WTC11 (cell line): Measurements from ENCODE around the gene KSR2. TPM values are rescaled to one million over a fixed set of nuclear protein-coding genes. Genes with fewer than 3 reads are reported as not detected.
"Not testable (repeated sequence)": the region's sequence is repeated elsewhere in the genome, so short reads cannot be mapped to it uniquely, and the experiment has no call there.

ENCODE experiments used
- ATAC-seq: fragments of 200-7000 bp; cut with Tn5 transposase; 2 replicates; pipeline ENCODE4 v1.10.0; 2021; ENCODE audit warnings: mild to moderate bottlenecking, moderate library complexity
- CTCF ChIA-PET: fragments of 300-600 bp; sonication (Branson Sonifier 250); formaldehyde crosslinking; loops from one replicate; lab custom pipeline; 2021; ENCODE audit warnings: antibody characterized with exemption; lab: Charles Lee
- POLR2A ChIA-PET: fragments of 350-600 bp; sonication (Branson Sonifier 250); formaldehyde crosslinking; loops from one replicate; lab custom pipeline; 2021; ENCODE audit warnings: antibody characterized with exemption; lab: Charles Lee
- DNase-seq: peaks from one replicate; pipeline ENCODE4 v3.0.0; 2021; ENCODE audit warnings: low spot score
- H3K27ac Mint-ChIP-seq: 2 replicates; pipeline ENCODE4 v1.8.0; 2021; ENCODE audit warnings: mixed read lengths
- H3K27me3 Mint-ChIP-seq: 2 replicates; pipeline ENCODE4 v1.8.0; 2021; ENCODE audit warnings: low read depth, mild to moderate bottlenecking, moderate library complexity, mixed read lengths
- H3K36me3 Mint-ChIP-seq: 2 replicates; pipeline ENCODE4 v1.8.0; 2021; ENCODE audit warnings: mixed read lengths
- H3K4me1 Mint-ChIP-seq: 2 replicates; pipeline ENCODE4 v1.8.0; 2022; ENCODE audit warnings: mixed read lengths
- H3K4me3 Mint-ChIP-seq: 2 replicates; pipeline ENCODE4 v1.8.0; 2021; ENCODE audit warnings: mild to moderate bottlenecking, moderate library complexity, mixed read lengths
- H3K9me3 Mint-ChIP-seq: 2 replicates; pipeline ENCODE4 v1.8.0; 2021; ENCODE audit warnings: mixed read lengths
- AR ChIP-seq: fragments of 250-450 bp; sonication (Bioruptor Pico); IDR thresholded peaks from 2 replicates; pipeline ENCODE4 v1.9.0; 2021; ENCODE audit warnings: mild to moderate bottlenecking
- E2F4 ChIP-seq: sonication (generic); formaldehyde crosslinking; IDR thresholded peaks from 2 replicates; pipeline ENCODE4 v1.8.1; 2022; ENCODE audit warnings: low read depth, mild to moderate bottlenecking, moderate library complexity, missing genetic modification reagents, borderline replicate concordance
- HMGA2 ChIP-seq: fragments of 250-450 bp; sonication (Bioruptor Pico); IDR thresholded peaks from 2 replicates; pipeline ENCODE4 v1.4.0; 2021; ENCODE audit warnings: mild to moderate bottlenecking, moderate library complexity
- NR2C2 ChIP-seq: sonication (generic); formaldehyde crosslinking; IDR thresholded peaks from 2 replicates; pipeline ENCODE4 v1.8.0; 2022; ENCODE audit warnings: mild to moderate bottlenecking, missing genetic modification reagents
- RELA ChIP-seq: sonication (generic); formaldehyde crosslinking; IDR thresholded peaks from 2 replicates; pipeline ENCODE4 v1.8.1; 2022; ENCODE audit warnings: missing genetic modification reagents, mild to moderate bottlenecking, borderline replicate concordance
- ZNF425 ChIP-seq: fragments of 250-450 bp; sonication (Bioruptor Pico); conservative IDR thresholded peaks from 2 replicates; pipeline ENCODE4 v1.9.0; 2021; ENCODE audit warnings: mild to moderate bottlenecking
- ZNF512 ChIP-seq: sonication (generic); formaldehyde crosslinking; IDR thresholded peaks from 2 replicates; pipeline ENCODE4 v1.8.1; 2022; ENCODE audit warnings: missing genetic modification reagents, borderline replicate concordance
- total RNA-seq: library from RNA; stranded (reverse); gene quantifications from 3 replicates; pipeline ENCODE4 v1.2.3, GENCODE V29; 2021
- TF ChIP-seq, protein P1 (sequence below): sonication (generic); formaldehyde crosslinking; IDR thresholded peaks from 2 replicates; pipeline ENCODE4 v1.8.0; 2022; ENCODE audit warnings: missing genetic modification reagents
- TF ChIP-seq, protein P2 (sequence below): sonication (generic); formaldehyde crosslinking; IDR thresholded peaks from 2 replicates; pipeline ENCODE4 v1.8.1; 2022; ENCODE audit warnings: mild to moderate bottlenecking, moderate library complexity, missing genetic modification reagents
- TF ChIP-seq, protein P3 (sequence below): fragments of 250-450 bp; sonication (Bioruptor Pico); IDR thresholded peaks from 2 replicates; pipeline ENCODE4 v1.8.0; 2021; ENCODE audit warnings: mild to moderate bottlenecking
- TF ChIP-seq, protein P4 (sequence below): sonication (generic); formaldehyde crosslinking; IDR thresholded peaks from 2 replicates; pipeline ENCODE4 v1.8.0; 2022; ENCODE audit warnings: mild to moderate bottlenecking, missing genetic modification reagents

Gene KSR2
- total RNA-seq, 1 experiment from 2014 or later = 2.4 TPM

DNA sequence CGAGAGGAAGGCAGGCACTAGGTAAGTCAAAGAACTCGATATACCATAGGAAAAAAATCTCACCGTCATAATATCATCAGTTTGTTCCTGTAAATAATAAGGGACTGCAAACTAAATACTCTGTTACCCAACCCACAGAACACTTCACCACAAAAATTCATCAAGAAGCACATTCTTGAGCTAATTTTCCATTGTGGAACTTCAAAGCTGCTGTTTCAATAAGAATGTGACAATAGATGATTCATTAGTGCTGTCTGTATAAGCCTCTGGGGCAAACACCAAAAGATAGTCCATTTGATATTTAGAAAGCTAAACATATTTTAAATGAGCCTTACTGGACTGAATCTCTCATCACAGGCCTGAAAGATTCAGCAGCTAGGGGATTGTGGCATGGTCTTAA lies 219.4 kb downstream of the KSR2 start (continued):
- TF ChIP-seq, protein P1, sequence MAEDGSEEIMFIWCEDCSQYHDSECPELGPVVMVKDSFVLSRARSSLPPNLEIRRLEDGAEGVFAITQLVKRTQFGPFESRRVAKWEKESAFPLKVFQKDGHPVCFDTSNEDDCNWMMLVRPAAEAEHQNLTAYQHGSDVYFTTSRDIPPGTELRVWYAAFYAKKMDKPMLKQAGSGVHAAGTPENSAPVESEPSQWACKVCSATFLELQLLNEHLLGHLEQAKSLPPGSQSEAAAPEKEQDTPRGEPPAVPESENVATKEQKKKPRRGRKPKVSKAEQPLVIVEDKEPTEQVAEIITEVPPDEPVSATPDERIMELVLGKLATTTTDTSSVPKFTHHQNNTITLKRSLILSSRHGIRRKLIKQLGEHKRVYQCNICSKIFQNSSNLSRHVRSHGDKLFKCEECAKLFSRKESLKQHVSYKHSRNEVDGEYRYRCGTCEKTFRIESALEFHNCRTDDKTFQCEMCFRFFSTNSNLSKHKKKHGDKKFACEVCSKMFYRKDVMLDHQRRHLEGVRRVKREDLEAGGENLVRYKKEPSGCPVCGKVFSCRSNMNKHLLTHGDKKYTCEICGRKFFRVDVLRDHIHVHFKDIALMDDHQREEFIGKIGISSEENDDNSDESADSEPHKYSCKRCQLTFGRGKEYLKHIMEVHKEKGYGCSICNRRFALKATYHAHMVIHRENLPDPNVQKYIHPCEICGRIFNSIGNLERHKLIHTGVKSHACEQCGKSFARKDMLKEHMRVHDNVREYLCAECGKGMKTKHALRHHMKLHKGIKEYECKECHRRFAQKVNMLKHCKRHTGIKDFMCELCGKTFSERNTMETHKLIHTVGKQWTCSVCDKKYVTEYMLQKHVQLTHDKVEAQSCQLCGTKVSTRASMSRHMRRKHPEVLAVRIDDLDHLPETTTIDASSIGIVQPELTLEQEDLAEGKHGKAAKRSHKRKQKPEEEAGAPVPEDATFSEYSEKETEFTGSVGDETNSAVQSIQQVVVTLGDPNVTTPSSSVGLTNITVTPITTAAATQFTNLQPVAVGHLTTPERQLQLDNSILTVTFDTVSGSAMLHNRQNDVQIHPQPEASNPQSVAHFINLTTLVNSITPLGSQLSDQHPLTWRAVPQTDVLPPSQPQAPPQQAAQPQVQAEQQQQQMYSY (CRISPR knock-in tag) = no peak
- TF ChIP-seq ZNF512 (no peak), NR2C2 (CRISPR knock-in tag) (no peak)

- ATAC-seq, H3K4me1 Mint-ChIP-seq, DNase-seq, H3K36me3 Mint-ChIP-seq, H3K4me3 Mint-ChIP-seq, POLR2A ChIA-PET, H3K27me3 Mint-ChIP-seq, H3K27ac Mint-ChIP-seq: not testable (repeated sequence)
- CTCF ChIA-PET = interaction anchor here (1.4 kb wide), 1 partner anchor 91 kb away, joined by 3 read pairs; no protein-coding TSS in a partner anchor
- H3K9me3 Mint-ChIP-seq = peaks cover 24% of the 10 kb centered on the region
Observed at GRCh38 chr12:117746358-117746757, 222.4 kb downstream of the KSR2 start.

DNA sequence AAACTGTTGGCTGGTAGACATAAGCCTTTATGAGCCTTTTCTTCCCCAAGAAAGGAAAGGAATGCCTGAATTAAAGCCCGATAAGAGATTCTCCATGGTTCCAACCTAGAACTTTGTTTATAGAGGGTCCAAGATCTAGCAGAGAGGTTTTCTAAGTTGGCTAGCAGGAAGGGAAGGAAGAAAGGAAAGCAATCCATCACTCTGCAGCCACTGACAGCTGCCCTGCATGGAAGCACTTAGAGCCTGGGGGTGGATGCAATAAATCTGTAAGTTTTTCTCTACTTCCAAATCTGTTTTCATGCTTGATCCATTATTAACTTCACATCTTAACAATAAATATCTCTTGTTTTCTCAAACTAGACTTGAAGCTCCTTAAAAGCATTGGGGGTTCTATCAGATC lies 224.4 kb downstream of the KSR2 start:
- H3K36me3 Mint-ChIP-seq = no peaks in the 10 kb centered on the region
- no peak for DNase-seq
- no peak overlapping the region for H3K4me3 Mint-ChIP-seq
- H3K9me3 Mint-ChIP-seq = peaks cover 16% of the 10 kb centered on the region
- CTCF ChIA-PET = no interaction called here
- TF ChIP-seq ZNF425 (CRISPR knock-in tag) = no peak
- TF ChIP-seq ZNF512 = no peak
- TF ChIP-seq HMGA2 (CRISPR knock-in tag) = no peak
- TF ChIP-seq, protein P2, sequence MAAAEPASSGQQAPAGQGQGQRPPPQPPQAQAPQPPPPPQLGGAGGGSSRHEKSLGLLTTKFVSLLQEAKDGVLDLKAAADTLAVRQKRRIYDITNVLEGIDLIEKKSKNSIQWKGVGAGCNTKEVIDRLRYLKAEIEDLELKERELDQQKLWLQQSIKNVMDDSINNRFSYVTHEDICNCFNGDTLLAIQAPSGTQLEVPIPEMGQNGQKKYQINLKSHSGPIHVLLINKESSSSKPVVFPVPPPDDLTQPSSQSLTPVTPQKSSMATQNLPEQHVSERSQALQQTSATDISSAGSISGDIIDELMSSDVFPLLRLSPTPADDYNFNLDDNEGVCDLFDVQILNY (CRISPR knock-in tag) = no peak
- TF ChIP-seq, protein P3, sequence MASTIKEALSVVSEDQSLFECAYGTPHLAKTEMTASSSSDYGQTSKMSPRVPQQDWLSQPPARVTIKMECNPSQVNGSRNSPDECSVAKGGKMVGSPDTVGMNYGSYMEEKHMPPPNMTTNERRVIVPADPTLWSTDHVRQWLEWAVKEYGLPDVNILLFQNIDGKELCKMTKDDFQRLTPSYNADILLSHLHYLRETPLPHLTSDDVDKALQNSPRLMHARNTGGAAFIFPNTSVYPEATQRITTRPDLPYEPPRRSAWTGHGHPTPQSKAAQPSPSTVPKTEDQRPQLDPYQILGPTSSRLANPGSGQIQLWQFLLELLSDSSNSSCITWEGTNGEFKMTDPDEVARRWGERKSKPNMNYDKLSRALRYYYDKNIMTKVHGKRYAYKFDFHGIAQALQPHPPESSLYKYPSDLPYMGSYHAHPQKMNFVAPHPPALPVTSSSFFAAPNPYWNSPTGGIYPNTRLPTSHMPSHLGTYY (CRISPR knock-in tag) = no peak
- TF ChIP-seq, all 79 proteins: peak for 0
- ATAC-seq = no peak
- H3K4me1 Mint-ChIP-seq = no peaks in the 10 kb centered on the region
- no peak overlapping the region for H3K27ac Mint-ChIP-seq
- H3K27me3 Mint-ChIP-seq = no peaks in the 10 kb centered on the region
- POLR2A ChIA-PET = no interaction called here

DNA sequence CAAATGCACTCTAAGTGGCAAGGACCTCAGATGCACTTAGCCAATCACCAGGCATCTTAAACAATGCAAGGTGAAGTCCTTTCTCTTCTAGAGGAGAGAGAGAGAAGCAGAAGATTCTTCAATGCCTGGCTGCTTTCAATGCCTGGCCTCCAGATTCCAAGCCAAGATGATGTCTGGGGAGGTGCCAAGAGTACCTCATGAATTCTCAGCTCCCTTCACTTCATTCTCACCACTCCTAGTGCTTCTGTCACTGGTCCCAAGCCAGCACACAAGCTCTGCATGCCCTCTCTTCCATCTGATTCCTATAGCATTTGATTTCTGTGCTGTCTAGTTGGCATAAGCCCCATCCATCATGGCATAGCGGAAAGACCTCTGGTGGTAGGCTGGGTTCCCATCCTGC lies 225.0 kb downstream of the KSR2 start:
- no peak overlapping the region for H3K27ac Mint-ChIP-seq
- no peak for ATAC-seq
- H3K4me3 Mint-ChIP-seq = no peak overlapping the region
- H3K9me3 Mint-ChIP-seq = peaks cover 16% of the 10 kb centered on the region
- ChIA-PET CTCF (no interaction called here), POLR2A (no interaction called here)
- no peaks in the 10 kb centered on the region for H3K27me3 Mint-ChIP-seq
- no peaks in the 10 kb centered on the region for H3K4me1 Mint-ChIP-seq
- no peaks in the 10 kb centered on the region for H3K36me3 Mint-ChIP-seq
- DNase-seq = no peak
- TF ChIP-seq E2F4 (CRISPR knock-in tag) (no peak), AR (CRISPR knock-in tag) (no peak), RELA (no peak)
- TF ChIP-seq, protein P4, sequence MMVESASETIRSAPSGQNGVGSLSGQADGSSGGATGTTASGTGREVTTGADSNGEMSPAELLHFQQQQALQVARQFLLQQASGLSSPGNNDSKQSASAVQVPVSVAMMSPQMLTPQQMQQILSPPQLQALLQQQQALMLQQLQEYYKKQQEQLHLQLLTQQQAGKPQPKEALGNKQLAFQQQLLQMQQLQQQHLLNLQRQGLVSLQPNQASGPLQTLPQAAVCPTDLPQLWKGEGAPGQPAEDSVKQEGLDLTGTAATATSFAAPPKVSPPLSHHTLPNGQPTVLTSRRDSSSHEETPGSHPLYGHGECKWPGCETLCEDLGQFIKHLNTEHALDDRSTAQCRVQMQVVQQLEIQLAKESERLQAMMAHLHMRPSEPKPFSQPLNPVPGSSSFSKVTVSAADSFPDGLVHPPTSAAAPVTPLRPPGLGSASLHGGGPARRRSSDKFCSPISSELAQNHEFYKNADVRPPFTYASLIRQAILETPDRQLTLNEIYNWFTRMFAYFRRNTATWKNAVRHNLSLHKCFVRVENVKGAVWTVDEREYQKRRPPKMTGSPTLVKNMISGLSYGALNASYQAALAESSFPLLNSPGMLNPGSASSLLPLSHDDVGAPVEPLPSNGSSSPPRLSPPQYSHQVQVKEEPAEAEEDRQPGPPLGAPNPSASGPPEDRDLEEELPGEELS (CRISPR knock-in tag) = no peak
